ENCODE data around the gene MRPL55. TPM values are rescaled to one million over a fixed set of nuclear protein-coding genes. Genes with fewer than 3 reads are reported as not detected.

Gene MRPL55
- total RNA-seq, 1 experiment from 2014 or later: 57.1 TPM

DNA sequence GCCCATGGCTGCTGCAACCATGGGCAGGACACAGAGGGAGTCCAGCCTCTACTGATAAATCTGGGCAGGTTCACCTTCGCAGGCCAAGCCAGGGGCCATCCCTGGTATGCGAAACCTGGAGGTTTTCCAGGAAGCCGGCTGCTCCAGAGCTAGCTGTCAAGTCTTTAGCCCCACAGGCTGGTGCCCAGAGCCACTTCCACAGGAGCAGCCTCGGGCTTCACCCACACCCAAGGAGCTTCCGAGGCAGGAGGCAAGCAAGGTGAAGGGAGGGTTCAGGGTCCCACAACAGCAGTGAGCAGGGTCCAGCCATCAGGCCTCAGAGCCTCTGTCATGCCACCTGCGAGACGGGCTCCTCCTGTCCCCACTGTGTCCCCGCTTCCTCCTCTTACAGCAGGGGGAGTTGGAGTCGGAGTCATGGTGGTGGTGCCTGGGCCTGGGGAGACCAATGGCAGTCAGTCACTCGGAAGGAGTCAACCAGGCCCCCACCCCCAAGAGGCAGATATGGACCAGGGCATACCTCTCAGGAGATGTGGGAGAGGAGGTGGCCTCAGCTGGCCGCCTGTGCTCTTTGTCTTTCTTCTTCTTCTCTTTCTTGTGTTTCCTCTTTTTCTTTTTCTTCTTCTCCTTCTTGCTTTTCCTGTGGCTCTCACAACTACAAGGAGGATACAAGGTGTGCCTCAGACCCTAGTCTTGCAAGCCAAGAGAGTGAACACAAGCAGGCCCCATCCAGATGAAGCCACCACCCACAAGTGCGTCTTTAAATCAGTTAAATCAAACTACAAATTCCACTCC is 8.1 kb downstream of the MRPL55 start:
- H3K9ac ChIP-seq (ENCODE audit: low read length): peak overlapping the region; percentile 91; the same call in 1 of the 2 replicates
- TSS peak; percentile 66 for BruUV-seq (replicated peaks)
- intact Hi-C loops (cut with micrococcal nuclease): no loop called here

DNA sequence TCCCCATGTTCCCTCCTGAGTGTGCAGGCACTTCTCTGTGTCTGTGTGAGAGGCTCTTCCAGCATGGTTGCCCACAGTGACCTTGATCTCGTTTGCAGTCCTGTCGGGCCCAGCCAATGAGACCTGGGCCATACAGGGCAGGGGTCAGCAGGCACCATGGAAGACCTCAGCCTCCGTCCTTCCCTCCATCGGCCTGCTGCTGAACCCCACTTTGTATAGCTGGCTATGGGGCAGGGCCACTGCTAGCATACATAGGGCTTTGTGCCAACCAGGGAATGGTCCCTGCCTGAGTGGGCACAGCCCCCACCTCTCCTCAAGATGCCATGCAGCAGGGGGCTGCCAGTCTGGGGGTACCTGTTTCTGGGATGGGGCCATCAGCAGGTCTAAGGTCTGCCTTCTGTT is 9.8 kb downstream of the MRPL55 start:
- H3K4me3 ChIP-seq (replicated peaks in 1 of 2; ENCODE audit: low read depth in 1 of 2, low read length in 2 of 2): no peak overlapping the region
- RAD21 ChIA-PET (ENCODE audit: low non-redundant PET in 1 of 2, low total read pairs in 2 of 2, uncharacterized antibody in 2 of 2, unreplicated experiment in 2 of 2): no interaction called here
- intact Hi-C loops (cut with micrococcal nuclease): no loop called here
- ATAC-seq (no peak), DNase-seq (ENCODE audit: low read depth, low spot score) (no peak)
- no peaks in the 10 kb centered on the region for H3K27me3 ChIP-seq (ENCODE audit: insufficient read depth, low read length)
- POLR2A ChIA-PET: no interaction called here
- no peak overlapping the region for H2AFZ ChIP-seq (ENCODE audit: low read depth, low read length, poor library complexity, severe bottlenecking)
- H3K27ac ChIP-seq (ENCODE audit: low read depth, low read length): no peak overlapping the region; the same call in 1 of the 2 replicates
- CTCF ChIA-PET: interaction anchor here (1.3 kb wide), 1 partner anchor 100 kb away, joined by 6 read pairs; no protein-coding TSS in a partner anchor
- no peaks in the 10 kb centered on the region for H3K9me2 ChIP-seq (ENCODE audit: insufficient read depth)
- peaks cover 5 to 6% of the 10 kb centered on the region in 2 experiments; a peak in 2 of 4 replicates for H3K9me3 ChIP-seq (ENCODE audit: control insufficient read depth in 1 of 2, insufficient read depth in 1 of 2, low read depth in 1 of 2, low read length in 2 of 2)
- peaks cover 9% of the 10 kb centered on the region; the same call in 1 of the 2 replicates for H4K20me1 ChIP-seq (ENCODE audit: insufficient read depth)
- peaks cover 79% of the 10 kb centered on the region for H3K79me2 ChIP-seq (ENCODE audit: insufficient read depth, low read length)
- H3K9ac ChIP-seq (ENCODE audit: low read length): no peak overlapping the region
- H3K4me2 ChIP-seq (ENCODE audit: low read length): no peak overlapping the region
- H3K36me3 ChIP-seq (ENCODE audit: control insufficient read depth in 1 of 2, insufficient read depth in 2 of 2, low read length in 2 of 2): peaks cover 15 to 43% of the 10 kb centered on the region in 2 experiments
- H3K4me1 ChIP-seq (ENCODE audit: control insufficient read depth in 1 of 2, insufficient read depth in 2 of 2, low read length in 2 of 2): peaks cover 2 to 21% of the 10 kb centered on the region in 2 experiments; a peak in 3 of 4 replicates
- no TSS peak for BruUV-seq (replicated peaks)
- TF ChIP-seq SIN3A (IDR thresholded peaks at IDR 0.05; ENCODE audit: low read depth): no peak
- TF ChIP-seq, protein P1, sequence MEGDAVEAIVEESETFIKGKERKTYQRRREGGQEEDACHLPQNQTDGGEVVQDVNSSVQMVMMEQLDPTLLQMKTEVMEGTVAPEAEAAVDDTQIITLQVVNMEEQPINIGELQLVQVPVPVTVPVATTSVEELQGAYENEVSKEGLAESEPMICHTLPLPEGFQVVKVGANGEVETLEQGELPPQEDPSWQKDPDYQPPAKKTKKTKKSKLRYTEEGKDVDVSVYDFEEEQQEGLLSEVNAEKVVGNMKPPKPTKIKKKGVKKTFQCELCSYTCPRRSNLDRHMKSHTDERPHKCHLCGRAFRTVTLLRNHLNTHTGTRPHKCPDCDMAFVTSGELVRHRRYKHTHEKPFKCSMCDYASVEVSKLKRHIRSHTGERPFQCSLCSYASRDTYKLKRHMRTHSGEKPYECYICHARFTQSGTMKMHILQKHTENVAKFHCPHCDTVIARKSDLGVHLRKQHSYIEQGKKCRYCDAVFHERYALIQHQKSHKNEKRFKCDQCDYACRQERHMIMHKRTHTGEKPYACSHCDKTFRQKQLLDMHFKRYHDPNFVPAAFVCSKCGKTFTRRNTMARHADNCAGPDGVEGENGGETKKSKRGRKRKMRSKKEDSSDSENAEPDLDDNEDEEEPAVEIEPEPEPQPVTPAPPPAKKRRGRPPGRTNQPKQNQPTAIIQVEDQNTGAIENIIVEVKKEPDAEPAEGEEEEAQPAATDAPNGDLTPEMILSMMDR (IDR thresholded peaks at IDR 0.05 in 2 of 3, conservative IDR thresholded peaks at IDR 0.05 in 1 of 3; ENCODE audit: borderline replicate concordance in 1 of 3, insufficient read depth in 1 of 3, low read depth in 2 of 3, low read length in 2 of 3): no peak
- no peak for TF ChIP-seq REST (IDR thresholded peaks at IDR 0.05; ENCODE audit: low read depth)
- no peak for TF ChIP-seq POLR2A (IDR thresholded peaks at IDR 0.05; ENCODE audit: borderline replicate concordance, extremely low read depth, insufficient read depth, insufficient read length)
- no peak for TF ChIP-seq FOSL1 (IDR thresholded peaks at IDR 0.05; ENCODE audit: low read depth)
- TF ChIP-seq RAD21 (IDR thresholded peaks at IDR 0.05; ENCODE audit: low read depth): no peak
- TF ChIP-seq ELF1 (IDR thresholded peaks at IDR 0.05; ENCODE audit: borderline replicate concordance, low read depth): no peak
- no peak for TF ChIP-seq YY1 (IDR thresholded peaks at IDR 0.05; ENCODE audit: extremely low read depth, insufficient replicate concordance, low read depth, low read length)
- no peak for TF ChIP-seq POLR2AphosphoS5 (IDR thresholded peaks at IDR 0.05; ENCODE audit: low read depth, low read length)
- TF ChIP-seq TCF7L2 (IDR thresholded peaks at IDR 0.05; ENCODE audit: borderline replicate concordance, extremely low read depth, insufficient read depth, insufficient read length): no peak

More for the DNA sequence above, 8.1 kb downstream of the MRPL55 start:
- no peaks in the 10 kb centered on the region for H3K27me3 ChIP-seq (ENCODE audit: insufficient read depth, low read length)
- peaks cover 15 to 31% of the 10 kb centered on the region in 2 experiments; a peak in 3 of 4 replicates for H3K36me3 ChIP-seq (ENCODE audit: control insufficient read depth in 1 of 2, insufficient read depth in 2 of 2, low read length in 2 of 2)
- RAD21 ChIA-PET (ENCODE audit: low non-redundant PET in 1 of 2, low total read pairs in 2 of 2, uncharacterized antibody in 2 of 2, unreplicated experiment in 2 of 2): interaction anchor here in 1 of 2 experiments (0.6 kb wide), 1 partner anchor 94 kb away, joined by 3 read pairs; the partner anchor contains the start of gene WNT3A
- H3K27ac ChIP-seq (ENCODE audit: low read depth, low read length): peak overlapping the region; percentile 85; the same call in 1 of the 2 replicates
- no peak overlapping the region for H2AFZ ChIP-seq (ENCODE audit: low read depth, low read length, poor library complexity, severe bottlenecking)
- peaks cover 62% of the 10 kb centered on the region for H3K79me2 ChIP-seq (ENCODE audit: insufficient read depth, low read length)
- H4K20me1 ChIP-seq (ENCODE audit: insufficient read depth): no peaks in the 10 kb centered on the region
- H3K9me3 ChIP-seq (ENCODE audit: control insufficient read depth in 1 of 2, insufficient read depth in 1 of 2, low read depth in 1 of 2, low read length in 2 of 2): no peaks in the 10 kb centered on the region
- H3K9me2 ChIP-seq (ENCODE audit: insufficient read depth): no peaks in the 10 kb centered on the region
- CTCF ChIA-PET: no interaction called here
- POLR2A ChIA-PET: interaction anchor here (1.0 kb wide), 1 partner anchor 16 kb away, joined by 3 read pairs; no protein-coding TSS in a partner anchor
- peaks cover 2 to 21% of the 10 kb centered on the region in 2 experiments; a peak in 3 of 4 replicates for H3K4me1 ChIP-seq (ENCODE audit: control insufficient read depth in 1 of 2, insufficient read depth in 2 of 2, low read length in 2 of 2)
- ATAC-seq (no peak), DNase-seq (ENCODE audit: low read depth, low spot score) (no peak)
- H3K4me3 ChIP-seq (replicated peaks in 1 of 2; ENCODE audit: low read depth in 1 of 2, low read length in 2 of 2): peak overlapping the region; percentile 82 to 91
- TF ChIP-seq ZFX (IDR thresholded peaks at IDR 0.05) (no peak), POLR2AphosphoS5 (IDR thresholded peaks at IDR 0.05; ENCODE audit: low read depth, low read length) (peak; percentile 33; the same call in 1 of the 2 replicates)
- H3K4me2 ChIP-seq (ENCODE audit: low read length): peak overlapping the region; percentile 94

Data from HCT116 (cell line).